Measurements from ENCODE around the gene ADAMTS10. TPM values are rescaled to one million over a fixed set of nuclear protein-coding genes. Genes with fewer than 3 reads are reported as not detected.
"Not testable (repeated sequence)": the region's sequence is repeated elsewhere in the genome, so short reads cannot be mapped to it uniquely, and the experiment has no call there.

The ADAMTS10 gene
- total RNA-seq, 1 experiment from 2014 or later = 10.2 TPM

- H3K4me3 ChIP-seq (replicated peaks in 1 of 2; ENCODE audit: low read depth in 1 of 2, low read length in 2 of 2); H3K9ac ChIP-seq (ENCODE audit: low read length); H2AFZ ChIP-seq (ENCODE audit: low read depth, low read length, poor library complexity, severe bottlenecking); H3K9me3 ChIP-seq (ENCODE audit: control insufficient read depth in 1 of 2, insufficient read depth in 1 of 2, low read depth in 1 of 2, low read length in 2 of 2); H3K36me3 ChIP-seq (ENCODE audit: control insufficient read depth in 1 of 2, insufficient read depth in 2 of 2, low read length in 2 of 2); H3K79me2 ChIP-seq (ENCODE audit: insufficient read depth, low read length); H3K4me2 ChIP-seq (ENCODE audit: low read length); intact Hi-C loops (cut with micrococcal nuclease); ATAC-seq; DNase-seq (ENCODE audit: low read depth, low spot score); POLR2A ChIA-PET; H3K27me3 ChIP-seq (ENCODE audit: insufficient read depth, low read length); H3K27ac ChIP-seq (ENCODE audit: low read depth, low read length); H4K20me1 ChIP-seq (ENCODE audit: insufficient read depth); RAD21 ChIA-PET (ENCODE audit: low non-redundant PET in 1 of 2, low total read pairs in 2 of 2, uncharacterized antibody in 2 of 2, unreplicated experiment in 2 of 2); H3K9me2 ChIP-seq (ENCODE audit: insufficient read depth); CTCF ChIA-PET; BruUV-seq (replicated peaks): not testable (repeated sequence)
- peaks cover 3 to 19% of the 10 kb centered on the region in 2 experiments; a peak in 3 of 4 replicates for H3K4me1 ChIP-seq (ENCODE audit: control insufficient read depth in 1 of 2, insufficient read depth in 2 of 2, low read length in 2 of 2)
Observed at GRCh38 chr19:8617325-8617724, 6.8 kb upstream of the ADAMTS10 start.

GRCh38 chr19:8616861-8617260 lies 6.3 kb upstream of the ADAMTS10 start:
- BruUV-seq (replicated peaks) = no TSS peak
- no peak for ATAC-seq
- DNase-seq (ENCODE audit: low read depth, low spot score) = no peak
- intact Hi-C loops (cut with micrococcal nuclease) = no loop called here
- Histone ChIP-seq H4K20me1 (ENCODE audit: insufficient read depth) (no peaks in the 10 kb centered on the region), H3K9me3 (ENCODE audit: control insufficient read depth in 1 of 2, insufficient read depth in 1 of 2, low read depth in 1 of 2, low read length in 2 of 2) (no peaks in the 10 kb centered on the region), H3K4me2 (ENCODE audit: low read length) (peak overlapping the region; percentile 65; the same call in 1 of the 2 replicates), H3K9ac (ENCODE audit: low read length) (no peak overlapping the region), H2AFZ (ENCODE audit: low read depth, low read length, poor library complexity, severe bottlenecking) (no peak overlapping the region), H3K79me2 (ENCODE audit: insufficient read depth, low read length) (no peaks in the 10 kb centered on the region), H3K4me3 (replicated peaks in 1 of 2; ENCODE audit: low read depth in 1 of 2, low read length in 2 of 2) (no peak overlapping the region), H3K36me3 (ENCODE audit: control insufficient read depth in 1 of 2, insufficient read depth in 2 of 2, low read length in 2 of 2) (no peaks in the 10 kb centered on the region), H3K9me2 (ENCODE audit: insufficient read depth) (no peaks in the 10 kb centered on the region), H3K27me3 (ENCODE audit: insufficient read depth, low read length) (no peaks in the 10 kb centered on the region), H3K4me1 (ENCODE audit: control insufficient read depth in 1 of 2, insufficient read depth in 2 of 2, low read length in 2 of 2) (peaks cover 4 to 24% of the 10 kb centered on the region in 2 experiments), H3K27ac (ENCODE audit: low read depth, low read length) (no peak overlapping the region)
- ChIA-PET CTCF (interaction anchor here (3.6 kb wide), 1 partner anchor 25 kb away, joined by 28 read pairs; no protein-coding TSS in a partner anchor), RAD21 (ENCODE audit: low non-redundant PET in 1 of 2, low total read pairs in 2 of 2, uncharacterized antibody in 2 of 2, unreplicated experiment in 2 of 2) (no interaction called here), POLR2A (interaction anchor here (0.7 kb wide), 1 partner anchor 312 kb away, joined by 3 read pairs; no protein-coding TSS in a partner anchor)
- TF ChIP-seq TCF7L2 (IDR thresholded peaks at IDR 0.05; ENCODE audit: borderline replicate concordance, extremely low read depth, insufficient read depth, insufficient read length) (no peak), EGR1 (IDR thresholded peaks at IDR 0.05; ENCODE audit: low read depth) (no peak), SRF (IDR thresholded peaks at IDR 0.05; ENCODE audit: low read depth) (no peak), POLR2AphosphoS5 (IDR thresholded peaks at IDR 0.05; ENCODE audit: low read depth, low read length) (no peak), JUND (IDR thresholded peaks at IDR 0.05) (no peak), ZBTB33 (IDR thresholded peaks at IDR 0.05; ENCODE audit: extremely low read depth, insufficient replicate concordance, low read length) (no peak), MAX (IDR thresholded peaks at IDR 0.05) (no peak), CEBPB (IDR thresholded peaks at IDR 0.05; ENCODE audit: low read depth) (no peak), ZFX (IDR thresholded peaks at IDR 0.05) (no peak), SIN3A (IDR thresholded peaks at IDR 0.05; ENCODE audit: low read depth) (no peak), ELF1 (IDR thresholded peaks at IDR 0.05; ENCODE audit: borderline replicate concordance, low read depth) (no peak), YY1 (IDR thresholded peaks at IDR 0.05; ENCODE audit: extremely low read depth, insufficient replicate concordance, low read depth, low read length) (no peak), RAD21 (IDR thresholded peaks at IDR 0.05; ENCODE audit: low read depth) (no peak), ZNF274 (IDR thresholded peaks at IDR 0.05; ENCODE audit: low read depth, low read length) (no peak), CBX3 (IDR thresholded peaks at IDR 0.05; ENCODE audit: low read depth) (no peak), SP1 (IDR thresholded peaks at IDR 0.05; ENCODE audit: low read depth) (no peak), EZH2 (IDR thresholded peaks at IDR 0.05) (no peak), EZH2phosphoT487 (IDR thresholded peaks at IDR 0.05; ENCODE audit: borderline replicate concordance) (no peak)
